Liver (tissue), 9 donors: Measurements from ENCODE around the gene MCTP1. TPM values are rescaled to one million over a fixed set of nuclear protein-coding genes. Genes with fewer than 3 reads are reported as not detected.

Experiments used
- DNase-seq: peaks from one replicate; pipeline ENCODE4 v3.0.0-alpha.2; 2017; ENCODE audit warnings: low spot score
- H3K27ac ChIP-seq, 2 donors: one replicate each; pipeline ENCODE4 v1.7.0; 2013; ENCODE audit warnings: inconsistent platforms in 2 of 2, low read length in 2 of 2, control low read depth in 1 of 2, low read depth in 1 of 2, mild to moderate bottlenecking in 1 of 2
- H3K27me3 ChIP-seq, 4 donors: one replicate each; pipeline versions ENCODE4 v1.6.1 to v1.7.0; 2013; ENCODE audit warnings: low read length in 3 of 4, inconsistent platforms in 1 of 4, mild to moderate bottlenecking in 1 of 4, moderate library complexity in 1 of 4; ENCODE audit not compliant: control insufficient read depth in 4 of 4, insufficient read depth in 4 of 4
- H3K36me3 ChIP-seq, 4 donors: one replicate each; pipeline versions ENCODE4 v1.6.1 to v1.7.0; 2013; ENCODE audit warnings: low read length in 3 of 4, mild to moderate bottlenecking in 3 of 4, low read depth in 1 of 4, moderate library complexity in 1 of 4; ENCODE audit not compliant: control insufficient read depth in 4 of 4, insufficient read depth in 3 of 4
- H3K4me1 ChIP-seq, 4 donors: one replicate each; pipeline versions ENCODE4 v1.6.1 to v1.7.0; 2013; ENCODE audit warnings: low read length in 3 of 4, mild to moderate bottlenecking in 3 of 4, moderate library complexity in 1 of 4; ENCODE audit not compliant: control insufficient read depth in 4 of 4, insufficient read depth in 4 of 4
- H3K4me3 ChIP-seq, 3 donors: one replicate each; pipeline versions ENCODE4 v1.6.1 to v1.7.0; 2013; ENCODE audit warnings: low read length in 3 of 3, control low read depth in 1 of 3, low read depth in 1 of 3, mild to moderate bottlenecking in 1 of 3
- H3K9ac ChIP-seq, 2 donors: one replicate each; pipeline ENCODE4 v1.7.0; 2013; ENCODE audit warnings: low read length in 2 of 2, mild to moderate bottlenecking in 2 of 2, moderate library complexity in 2 of 2, control low read depth in 1 of 2, low read depth in 1 of 2
- H3K9me3 ChIP-seq, 4 donors: one replicate each; pipeline versions ENCODE4 v1.6.1 to v1.7.0; 2013; ENCODE audit warnings: low read length in 3 of 4; ENCODE audit not compliant: control insufficient read depth in 4 of 4
- EGR1 ChIP-seq, 2 donors: IDR thresholded peaks; 2 replicates each; pipeline ENCODE4 v1.6.1; 2016 to 2018; ENCODE audit warnings: antibody characterized with exemption in 2 of 2, low read depth in 2 of 2
- FOXA1 ChIP-seq: IDR thresholded peaks from 2 replicates; pipeline ENCODE4 v1.6.1; 2016; ENCODE audit warnings: antibody characterized with exemption
- FOXA2 ChIP-seq: IDR thresholded peaks from 2 replicates; pipeline ENCODE4 v1.6.1; 2016; ENCODE audit warnings: antibody characterized with exemption
- GABPA ChIP-seq, 2 donors: IDR thresholded peaks in 1 of 2; conservative IDR thresholded peaks in 1 of 2; 2 replicates each; pipeline ENCODE4 v1.6.1; 2016; ENCODE audit warnings: antibody characterized with exemption in 2 of 2, mild to moderate bottlenecking in 1 of 2, moderate library complexity in 1 of 2
- HNF4A ChIP-seq, 2 donors: conservative IDR thresholded peaks; 2 replicates each; pipeline ENCODE4 v1.6.1; 2016; ENCODE audit warnings: antibody characterized with exemption in 2 of 2, mild to moderate bottlenecking in 2 of 2
- HNF4G ChIP-seq: IDR thresholded peaks from 2 replicates; pipeline ENCODE4 v1.6.1; 2016; ENCODE audit warnings: antibody characterized with exemption
- JUND ChIP-seq, 2 donors: IDR thresholded peaks; 2 replicates each; pipeline ENCODE4 v1.6.1; 2016; ENCODE audit warnings: antibody characterized with exemption in 2 of 2
- NR2F2 ChIP-seq: IDR thresholded peaks from 2 replicates; pipeline ENCODE4 v1.6.1; 2016; ENCODE audit warnings: antibody characterized with exemption
- RAD21 ChIP-seq, 2 donors: IDR thresholded peaks; 2 replicates each; pipeline ENCODE4 v1.6.1; 2016; ENCODE audit warnings: antibody characterized with exemption in 2 of 2, mild to moderate bottlenecking in 2 of 2
- RXRA ChIP-seq, 2 donors: IDR thresholded peaks; 2 replicates each; pipeline ENCODE4 v1.6.1; 2017 to 2018; ENCODE audit warnings: antibody characterized with exemption in 2 of 2, mild to moderate bottlenecking in 1 of 2
- SP1 ChIP-seq: IDR thresholded peaks from 2 replicates; pipeline ENCODE4 v1.6.1; 2018; ENCODE audit warnings: antibody characterized with exemption, mild to moderate bottlenecking
- TAF1 ChIP-seq: conservative IDR thresholded peaks from 2 replicates; pipeline ENCODE4 v1.6.1; 2016; ENCODE audit warnings: antibody characterized with exemption, mild to moderate bottlenecking
- WGBS: extraction: QIAGEN DNeasy Blood & Tissue Kit; methylation state at CpG from one replicate; pipeline ENCODE4 v1.1.7; 2013; 5-methylcytosine and 5-hydroxymethylcytosine counted together
- polyA plus RNA-seq, 2 donors: library from polyadenylated mRNA; stranded (reverse) in 1 of 2; unstranded in 1 of 2; fragments of 200-250 nt in 1 of 2; fragments of >200 nt in 1 of 2; fragmentation: Nextera tagmentation in 1 of 2; extraction: Ambion mirVana in 1 of 2; gene quantifications; one replicate each; pipeline versions ENCODE4 v1.2.1 to v1.2.3, GENCODE V29; 2013 to 2015
- total RNA-seq, 2 donors: library from RNA; depleted of rRNA; stranded (reverse); fragments of >200 nt; gene quantifications; one replicate each; pipeline ENCODE4 v1.2.3, GENCODE V29; 2014
- TF ChIP-seq, protein P1 (sequence below): IDR thresholded peaks from 2 replicates; pipeline ENCODE4 v1.6.1; 2016; ENCODE audit warnings: antibody characterized with exemption
- TF ChIP-seq, protein P2 (sequence below): fragments of 150-350 bp; IDR thresholded peaks from 2 replicates; pipeline ENCODE4 v1.5.1; 2017; ENCODE audit warnings: improper control_type of control experiment, low read depth, low read length; ENCODE audit not compliant: missing input control
- TF ChIP-seq, protein P3 (sequence below): IDR thresholded peaks from 2 replicates; pipeline ENCODE4 v1.6.1; 2016; ENCODE audit warnings: antibody characterized with exemption, mild to moderate bottlenecking
- TF ChIP-seq, protein P4 (sequence below): IDR thresholded peaks from 2 replicates; pipeline ENCODE4 v1.6.1; 2016; ENCODE audit warnings: antibody characterized with exemption
- TF ChIP-seq, protein P5 (sequence below): IDR thresholded peaks from 2 replicates; pipeline ENCODE4 v1.6.1; 2016; ENCODE audit warnings: antibody characterized with exemption
- donor health status: healthy.
- donor health status: healthy.
- donor health status: healthy.
- donor health status: healthy.
- donor health status: healthy.

MCTP1 gene
- total and polyA plus RNA-seq, 4 donors, result 0.67 to 7.6 (median 4.3) TPM

DNA sequence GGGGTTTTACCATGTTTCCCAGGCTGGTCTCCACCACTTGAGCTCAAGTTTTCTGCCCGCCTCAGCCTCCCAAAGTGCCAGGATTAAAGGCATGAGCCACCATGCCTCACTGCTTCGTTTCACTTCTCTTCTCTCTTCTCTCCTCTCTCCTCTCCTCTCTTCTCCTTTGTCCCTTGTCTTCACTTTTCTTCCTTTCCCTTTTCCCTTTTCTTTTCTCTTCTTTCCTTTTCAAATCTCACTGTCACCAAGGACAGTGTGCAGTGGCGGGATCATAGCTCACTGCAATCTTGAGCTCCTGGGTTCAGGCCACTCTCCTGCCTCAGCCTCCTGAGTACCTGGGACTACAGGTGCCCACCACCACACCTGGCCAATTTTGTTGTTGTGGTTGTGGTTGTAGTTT is 617.0 kb downstream of the MCTP1 start:
- 95% methylated on average over 3 of the region's 3 CpGs for WGBS
- H3K36me3 ChIP-seq, result peaks cover 0 to 2% (median 0%) of the 10 kb centered on the region in 4 donors
- no peaks in the 10 kb centered on the region for H3K9me3 ChIP-seq
- TF ChIP-seq, protein P1, sequence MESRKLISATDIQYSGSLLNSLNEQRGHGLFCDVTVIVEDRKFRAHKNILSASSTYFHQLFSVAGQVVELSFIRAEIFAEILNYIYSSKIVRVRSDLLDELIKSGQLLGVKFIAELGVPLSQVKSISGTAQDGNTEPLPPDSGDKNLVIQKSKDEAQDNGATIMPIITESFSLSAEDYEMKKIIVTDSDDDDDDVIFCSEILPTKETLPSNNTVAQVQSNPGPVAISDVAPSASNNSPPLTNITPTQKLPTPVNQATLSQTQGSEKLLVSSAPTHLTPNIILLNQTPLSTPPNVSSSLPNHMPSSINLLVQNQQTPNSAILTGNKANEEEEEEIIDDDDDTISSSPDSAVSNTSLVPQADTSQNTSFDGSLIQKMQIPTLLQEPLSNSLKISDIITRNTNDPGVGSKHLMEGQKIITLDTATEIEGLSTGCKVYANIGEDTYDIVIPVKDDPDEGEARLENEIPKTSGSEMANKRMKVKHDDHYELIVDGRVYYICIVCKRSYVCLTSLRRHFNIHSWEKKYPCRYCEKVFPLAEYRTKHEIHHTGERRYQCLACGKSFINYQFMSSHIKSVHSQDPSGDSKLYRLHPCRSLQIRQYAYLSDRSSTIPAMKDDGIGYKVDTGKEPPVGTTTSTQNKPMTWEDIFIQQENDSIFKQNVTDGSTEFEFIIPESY, result no peak
- TF ChIP-seq, protein P2, sequence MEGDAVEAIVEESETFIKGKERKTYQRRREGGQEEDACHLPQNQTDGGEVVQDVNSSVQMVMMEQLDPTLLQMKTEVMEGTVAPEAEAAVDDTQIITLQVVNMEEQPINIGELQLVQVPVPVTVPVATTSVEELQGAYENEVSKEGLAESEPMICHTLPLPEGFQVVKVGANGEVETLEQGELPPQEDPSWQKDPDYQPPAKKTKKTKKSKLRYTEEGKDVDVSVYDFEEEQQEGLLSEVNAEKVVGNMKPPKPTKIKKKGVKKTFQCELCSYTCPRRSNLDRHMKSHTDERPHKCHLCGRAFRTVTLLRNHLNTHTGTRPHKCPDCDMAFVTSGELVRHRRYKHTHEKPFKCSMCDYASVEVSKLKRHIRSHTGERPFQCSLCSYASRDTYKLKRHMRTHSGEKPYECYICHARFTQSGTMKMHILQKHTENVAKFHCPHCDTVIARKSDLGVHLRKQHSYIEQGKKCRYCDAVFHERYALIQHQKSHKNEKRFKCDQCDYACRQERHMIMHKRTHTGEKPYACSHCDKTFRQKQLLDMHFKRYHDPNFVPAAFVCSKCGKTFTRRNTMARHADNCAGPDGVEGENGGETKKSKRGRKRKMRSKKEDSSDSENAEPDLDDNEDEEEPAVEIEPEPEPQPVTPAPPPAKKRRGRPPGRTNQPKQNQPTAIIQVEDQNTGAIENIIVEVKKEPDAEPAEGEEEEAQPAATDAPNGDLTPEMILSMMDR, result no peak
- no peak for TF ChIP-seq RXRA (IDR thresholded peaks at IDR 0.05)
- no peak for TF ChIP-seq NR2F2
- no peak for TF ChIP-seq TAF1
- TF ChIP-seq FOXA2, result no peak
- TF ChIP-seq, protein P3, sequence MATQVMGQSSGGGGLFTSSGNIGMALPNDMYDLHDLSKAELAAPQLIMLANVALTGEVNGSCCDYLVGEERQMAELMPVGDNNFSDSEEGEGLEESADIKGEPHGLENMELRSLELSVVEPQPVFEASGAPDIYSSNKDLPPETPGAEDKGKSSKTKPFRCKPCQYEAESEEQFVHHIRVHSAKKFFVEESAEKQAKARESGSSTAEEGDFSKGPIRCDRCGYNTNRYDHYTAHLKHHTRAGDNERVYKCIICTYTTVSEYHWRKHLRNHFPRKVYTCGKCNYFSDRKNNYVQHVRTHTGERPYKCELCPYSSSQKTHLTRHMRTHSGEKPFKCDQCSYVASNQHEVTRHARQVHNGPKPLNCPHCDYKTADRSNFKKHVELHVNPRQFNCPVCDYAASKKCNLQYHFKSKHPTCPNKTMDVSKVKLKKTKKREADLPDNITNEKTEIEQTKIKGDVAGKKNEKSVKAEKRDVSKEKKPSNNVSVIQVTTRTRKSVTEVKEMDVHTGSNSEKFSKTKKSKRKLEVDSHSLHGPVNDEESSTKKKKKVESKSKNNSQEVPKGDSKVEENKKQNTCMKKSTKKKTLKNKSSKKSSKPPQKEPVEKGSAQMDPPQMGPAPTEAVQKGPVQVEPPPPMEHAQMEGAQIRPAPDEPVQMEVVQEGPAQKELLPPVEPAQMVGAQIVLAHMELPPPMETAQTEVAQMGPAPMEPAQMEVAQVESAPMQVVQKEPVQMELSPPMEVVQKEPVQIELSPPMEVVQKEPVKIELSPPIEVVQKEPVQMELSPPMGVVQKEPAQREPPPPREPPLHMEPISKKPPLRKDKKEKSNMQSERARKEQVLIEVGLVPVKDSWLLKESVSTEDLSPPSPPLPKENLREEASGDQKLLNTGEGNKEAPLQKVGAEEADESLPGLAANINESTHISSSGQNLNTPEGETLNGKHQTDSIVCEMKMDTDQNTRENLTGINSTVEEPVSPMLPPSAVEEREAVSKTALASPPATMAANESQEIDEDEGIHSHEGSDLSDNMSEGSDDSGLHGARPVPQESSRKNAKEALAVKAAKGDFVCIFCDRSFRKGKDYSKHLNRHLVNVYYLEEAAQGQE, result no peak
- TF ChIP-seq RAD21 (IDR thresholded peaks at IDR 0.05), result no peak
- no peak for TF ChIP-seq FOXA1
- TF ChIP-seq HNF4A (conservative IDR thresholded peaks at IDR 0.05), result no peak
- TF ChIP-seq, protein P4, sequence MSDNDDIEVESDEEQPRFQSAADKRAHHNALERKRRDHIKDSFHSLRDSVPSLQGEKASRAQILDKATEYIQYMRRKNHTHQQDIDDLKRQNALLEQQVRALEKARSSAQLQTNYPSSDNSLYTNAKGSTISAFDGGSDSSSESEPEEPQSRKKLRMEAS, result no peak
- TF ChIP-seq HNF4G, result no peak
- TF ChIP-seq JUND (IDR thresholded peaks at IDR 0.05), result no peak
- TF ChIP-seq, protein P5, sequence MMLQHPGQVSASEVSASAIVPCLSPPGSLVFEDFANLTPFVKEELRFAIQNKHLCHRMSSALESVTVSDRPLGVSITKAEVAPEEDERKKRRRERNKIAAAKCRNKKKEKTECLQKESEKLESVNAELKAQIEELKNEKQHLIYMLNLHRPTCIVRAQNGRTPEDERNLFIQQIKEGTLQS, result no peak
- no peak for TF ChIP-seq GABPA (IDR thresholded peaks at IDR 0.05 in 1 of 2, conservative IDR thresholded peaks at IDR 0.05 in 1 of 2)
- TF ChIP-seq EGR1 (IDR thresholded peaks at IDR 0.05; ENCODE audit: low read depth in 2 of 2), result no peak
- H3K4me1 ChIP-seq, result no peaks in the 10 kb centered on the region
- H3K4me3 ChIP-seq, result no peak overlapping the region
- H3K27me3 ChIP-seq, result no peaks in the 10 kb centered on the region
- no peak overlapping the region for H3K27ac ChIP-seq
- H3K9ac ChIP-seq, result no peak overlapping the region
- no peak for DNase-seq

DNA sequence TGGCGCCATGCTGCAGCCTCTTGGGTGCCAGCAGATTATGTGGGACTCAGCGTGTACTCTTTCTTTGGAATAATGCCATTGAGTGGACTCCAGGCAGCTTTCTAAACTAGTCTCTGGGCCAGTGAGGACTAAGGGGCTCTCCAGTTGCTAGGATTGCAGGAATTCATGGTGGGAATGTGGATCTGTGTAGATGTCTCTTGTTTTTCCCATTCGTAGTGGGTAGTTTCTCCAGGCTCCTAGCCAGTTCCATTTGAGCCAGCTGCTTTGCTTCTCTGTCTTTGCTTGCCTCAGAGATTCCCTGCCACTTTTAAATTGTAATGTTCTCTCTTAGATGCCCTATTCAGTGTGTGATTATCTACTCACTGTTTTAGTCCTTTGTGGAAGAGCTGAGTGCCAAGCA is 623.8 kb downstream of the MCTP1 start:
- no peaks in the 10 kb centered on the region for H3K9me3 ChIP-seq

More for the DNA sequence above, 623.8 kb downstream of the MCTP1 start:
- Histone ChIP-seq H3K27ac (no peak overlapping the region), H3K36me3 (no peaks in the 10 kb centered on the region), H3K4me1 (no peaks in the 10 kb centered on the region), H3K4me3 (no peak overlapping the region), H3K9ac (no peak overlapping the region), H3K27me3 (no peaks in the 10 kb centered on the region)
- 98% methylated on average over 3 of the region's 3 CpGs for WGBS
- no peak for DNase-seq
- TF ChIP-seq, protein P5, result no peak
- TF ChIP-seq FOXA2 (no peak), SP1 (no peak), JUND (IDR thresholded peaks at IDR 0.05) (no peak), RAD21 (IDR thresholded peaks at IDR 0.05) (no peak), FOXA1 (no peak), HNF4G (no peak), RXRA (IDR thresholded peaks at IDR 0.05) (no peak), HNF4A (conservative IDR thresholded peaks at IDR 0.05) (no peak)
- TF ChIP-seq, protein P2, result no peak
- TF ChIP-seq, protein P4, result no peak
- TF ChIP-seq, protein P1, result no peak
